Keratinocyte (primary cell): Measurements from ENCODE around the gene OCEL1.

Experiments
- EZH2 ChIP-seq: IDR thresholded peaks from one replicate; pipeline ENCODE4 v1.6.1; 2012; ENCODE audit warnings: inconsistent platforms, mild to moderate bottlenecking, low read length, moderate library complexity
- TF ChIP-seq, protein P1 (sequence below), 3 experiments: IDR thresholded peaks in 1 of 3; conservative IDR thresholded peaks in 1 of 3; optimal IDR thresholded peaks in 1 of 3; 2 replicates in 2 of 3; 3 replicates in 1 of 3; pipeline versions ENCODE3 to v1.5.1; 2011; ENCODE audit warnings: low read length in 3 of 3, mild to moderate bottlenecking in 3 of 3, moderate library complexity in 2 of 3, control low read depth in 1 of 3, inconsistent platforms in 1 of 3; ENCODE audit not compliant: insufficient read depth in 2 of 3; ENCODE audit errors: extremely low read depth in 1 of 3

DNA sequence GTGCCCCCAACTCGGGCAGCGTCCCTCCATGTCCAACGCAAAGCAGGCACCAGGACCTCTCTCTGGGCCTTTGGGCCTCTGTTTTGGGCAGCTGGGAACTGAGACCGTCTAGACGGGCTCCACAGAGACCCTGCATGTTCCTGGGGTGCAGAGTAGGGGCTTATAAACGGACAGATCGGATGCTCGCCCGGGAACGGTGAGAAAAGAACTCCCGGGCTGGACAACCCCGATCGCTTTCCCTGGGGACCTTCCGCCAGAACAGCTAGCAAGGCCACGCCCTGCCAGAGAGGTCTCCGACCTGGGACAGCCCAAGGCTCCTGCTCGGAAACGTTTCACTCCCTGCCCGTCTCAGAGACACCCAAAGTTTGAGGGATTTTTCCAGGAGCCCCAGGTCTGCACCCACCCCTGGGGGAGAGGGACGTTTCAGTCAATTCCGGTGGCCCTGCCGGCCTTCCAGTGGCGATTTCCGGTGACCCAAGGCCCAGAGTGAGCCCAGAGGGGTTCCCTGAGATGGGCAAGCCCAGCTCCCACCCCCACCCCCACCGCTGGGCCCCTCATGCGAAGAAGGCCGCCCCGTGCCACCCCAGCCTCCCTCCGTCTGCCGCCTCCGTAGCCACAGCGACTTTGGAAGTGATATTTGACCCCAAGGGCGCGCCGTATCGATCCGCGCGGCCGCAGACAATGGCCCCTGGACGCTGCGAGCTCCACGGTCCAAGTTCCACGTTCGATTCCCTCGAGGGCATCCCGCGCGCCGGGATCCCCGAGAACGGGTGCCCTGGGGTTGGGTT, 18.0 kb downstream of the OCEL1 start:
- TF ChIP-seq, protein P1, sequence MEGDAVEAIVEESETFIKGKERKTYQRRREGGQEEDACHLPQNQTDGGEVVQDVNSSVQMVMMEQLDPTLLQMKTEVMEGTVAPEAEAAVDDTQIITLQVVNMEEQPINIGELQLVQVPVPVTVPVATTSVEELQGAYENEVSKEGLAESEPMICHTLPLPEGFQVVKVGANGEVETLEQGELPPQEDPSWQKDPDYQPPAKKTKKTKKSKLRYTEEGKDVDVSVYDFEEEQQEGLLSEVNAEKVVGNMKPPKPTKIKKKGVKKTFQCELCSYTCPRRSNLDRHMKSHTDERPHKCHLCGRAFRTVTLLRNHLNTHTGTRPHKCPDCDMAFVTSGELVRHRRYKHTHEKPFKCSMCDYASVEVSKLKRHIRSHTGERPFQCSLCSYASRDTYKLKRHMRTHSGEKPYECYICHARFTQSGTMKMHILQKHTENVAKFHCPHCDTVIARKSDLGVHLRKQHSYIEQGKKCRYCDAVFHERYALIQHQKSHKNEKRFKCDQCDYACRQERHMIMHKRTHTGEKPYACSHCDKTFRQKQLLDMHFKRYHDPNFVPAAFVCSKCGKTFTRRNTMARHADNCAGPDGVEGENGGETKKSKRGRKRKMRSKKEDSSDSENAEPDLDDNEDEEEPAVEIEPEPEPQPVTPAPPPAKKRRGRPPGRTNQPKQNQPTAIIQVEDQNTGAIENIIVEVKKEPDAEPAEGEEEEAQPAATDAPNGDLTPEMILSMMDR (optimal IDR thresholded peaks at IDR 0.05 in 1 of 3, IDR thresholded peaks at IDR 0.05 in 1 of 3, conservative IDR thresholded peaks at IDR 0.05 in 1 of 3; ENCODE audit: extremely low read depth in 1 of 3, insufficient read depth in 2 of 3, low read length in 3 of 3): no peak
- no peak for TF ChIP-seq EZH2
